Hematopoietic multipotent progenitor cell treated with erythropoietin and hydrocortisone succinate and interleukin-3 and kit ligand, for 8 days (in vitro differentiated cells): ENCODE results near the gene KCNJ15.
A peak's percentile ranks its signal among the peaks of the same experiment; 100 is the strongest.

Source experiments
- DNase-seq: peaks from one replicate; pipeline ENCODE4 v3.0.0-alpha.2; 2015

The KCNJ15 gene

DNA sequence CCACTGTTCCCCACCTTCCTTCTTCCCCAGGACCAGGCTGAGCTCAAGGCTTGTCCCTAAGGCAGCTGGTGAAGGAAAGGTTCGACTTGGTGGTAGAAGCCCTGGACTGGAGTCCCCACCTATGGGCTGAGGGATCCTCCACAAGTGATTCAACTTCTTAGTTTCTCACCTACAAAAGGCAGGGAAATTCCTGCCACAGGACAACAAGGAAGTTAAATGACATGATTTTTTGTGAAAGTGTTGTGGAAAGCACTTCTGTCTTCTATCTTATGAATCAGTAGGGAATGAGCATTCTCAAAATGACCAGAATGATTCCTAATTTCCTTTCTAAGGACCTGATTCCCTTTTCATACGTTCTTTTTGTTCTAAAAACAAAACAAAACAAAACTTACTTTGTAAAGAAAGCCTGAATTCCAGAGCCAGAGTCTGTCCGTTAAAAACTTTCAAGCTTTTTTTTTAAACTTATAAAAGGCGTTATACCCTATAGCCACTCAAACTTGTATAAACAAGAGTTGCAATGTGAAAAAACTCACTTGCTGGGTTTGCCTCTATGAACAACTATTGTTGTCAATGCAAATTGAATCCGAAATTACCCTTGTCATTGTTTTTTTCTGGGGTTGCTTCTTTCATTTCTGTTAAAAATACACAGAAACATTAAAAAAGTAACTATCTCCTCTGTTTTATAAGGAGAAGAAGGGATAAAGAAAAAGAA lies 12.2 kb downstream of the KCNJ15 start:
- DNase-seq, result no peak

- no peak for DNase-seq
Observed at GRCh38 chr21:38269576-38269936, 12.8 kb downstream of the KCNJ15 start.

DNA sequence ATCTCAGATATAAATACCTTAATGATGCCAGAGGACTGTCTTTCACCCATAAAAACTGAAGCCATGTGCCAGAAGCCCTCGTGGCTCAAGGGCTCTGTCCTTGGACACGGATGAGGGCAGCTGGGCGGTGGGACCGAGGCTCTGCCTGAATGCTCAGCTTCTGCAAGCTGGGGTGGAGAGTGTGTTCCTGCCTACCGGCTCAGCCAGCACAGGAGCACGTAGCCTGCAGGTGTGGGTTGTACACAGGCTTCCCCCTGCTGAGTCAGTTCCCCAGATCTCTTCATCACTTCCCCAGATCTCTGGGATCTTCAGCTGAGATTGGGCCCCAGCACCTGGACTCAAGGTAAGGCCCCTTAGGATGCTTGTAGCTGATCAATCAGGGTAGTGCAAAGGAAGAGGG lies 15.4 kb downstream of the KCNJ15 start:
- DNase-seq, result no peak

GRCh38 chr21:38273745-38274542 lies 17.2 kb downstream of the KCNJ15 start:
- DNase-seq, result no peak

DNA sequence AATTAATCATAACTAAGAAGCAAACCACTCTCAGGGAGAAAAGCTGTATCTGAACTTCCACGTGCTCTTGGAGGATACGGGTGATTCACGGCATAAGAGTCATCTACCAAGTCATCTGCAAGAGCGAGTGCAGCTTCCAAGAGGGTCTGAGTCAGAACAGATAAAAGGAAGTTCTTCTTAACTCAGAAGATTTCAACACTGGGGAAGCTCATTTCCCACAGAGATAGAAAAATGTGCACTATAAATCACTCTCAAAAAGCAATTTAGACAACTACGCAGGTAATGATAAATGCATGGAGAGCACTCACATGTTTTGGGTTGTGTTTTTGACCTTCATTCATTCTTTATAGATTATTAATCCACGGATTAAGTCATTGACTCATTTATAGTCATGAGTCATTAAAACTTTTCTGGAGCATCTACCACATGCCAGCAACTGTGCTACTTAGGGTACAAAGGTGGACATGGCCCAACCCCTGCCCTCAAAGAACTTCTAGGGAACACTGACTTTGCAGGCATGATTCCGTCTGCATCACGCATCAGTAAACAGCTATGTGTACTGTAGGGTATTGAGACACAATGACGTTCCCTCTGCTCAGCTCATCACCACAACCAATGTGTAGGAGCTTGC lies 20.8 kb downstream of the KCNJ15 start:
- DNase-seq, result peak; percentile 46

- no peak for DNase-seq
Observed at GRCh38 chr21:38280454-38280853, 23.7 kb downstream of the KCNJ15 start.

- no peak for DNase-seq
Observed at GRCh38 chr21:38280867-38281266, 24.1 kb downstream of the KCNJ15 start.

GRCh38 chr21:38282921-38283320 lies 26.1 kb downstream of the KCNJ15 start:
- peak; percentile 4 for DNase-seq

DNA sequence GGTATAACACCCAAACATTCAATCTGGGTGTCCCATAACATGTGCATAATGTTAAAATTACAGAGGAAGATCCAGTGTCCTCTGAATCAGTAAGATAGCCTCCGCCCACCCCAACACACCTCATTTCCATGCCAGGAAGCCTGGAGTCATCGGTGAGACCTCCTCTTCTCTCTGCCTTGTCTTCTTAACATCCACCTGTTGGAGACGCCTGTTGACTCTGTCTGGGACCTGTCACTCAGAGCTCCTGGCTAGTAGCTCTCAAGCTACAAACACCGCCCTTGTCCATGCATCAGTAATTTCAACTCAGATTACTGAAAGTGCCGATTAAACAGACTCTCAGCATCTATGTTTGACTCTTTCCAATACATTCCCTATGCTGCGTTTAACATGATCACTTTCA lies 27.4 kb downstream of the KCNJ15 start:
- DNase-seq, result no peak

- DNase-seq, result no peak
Observed at GRCh38 chr21:38286739-38287471, 30.1 kb downstream of the KCNJ15 start.

- no peak for DNase-seq
Observed at GRCh38 chr21:38287476-38287875, 30.7 kb downstream of the KCNJ15 start.

DNA sequence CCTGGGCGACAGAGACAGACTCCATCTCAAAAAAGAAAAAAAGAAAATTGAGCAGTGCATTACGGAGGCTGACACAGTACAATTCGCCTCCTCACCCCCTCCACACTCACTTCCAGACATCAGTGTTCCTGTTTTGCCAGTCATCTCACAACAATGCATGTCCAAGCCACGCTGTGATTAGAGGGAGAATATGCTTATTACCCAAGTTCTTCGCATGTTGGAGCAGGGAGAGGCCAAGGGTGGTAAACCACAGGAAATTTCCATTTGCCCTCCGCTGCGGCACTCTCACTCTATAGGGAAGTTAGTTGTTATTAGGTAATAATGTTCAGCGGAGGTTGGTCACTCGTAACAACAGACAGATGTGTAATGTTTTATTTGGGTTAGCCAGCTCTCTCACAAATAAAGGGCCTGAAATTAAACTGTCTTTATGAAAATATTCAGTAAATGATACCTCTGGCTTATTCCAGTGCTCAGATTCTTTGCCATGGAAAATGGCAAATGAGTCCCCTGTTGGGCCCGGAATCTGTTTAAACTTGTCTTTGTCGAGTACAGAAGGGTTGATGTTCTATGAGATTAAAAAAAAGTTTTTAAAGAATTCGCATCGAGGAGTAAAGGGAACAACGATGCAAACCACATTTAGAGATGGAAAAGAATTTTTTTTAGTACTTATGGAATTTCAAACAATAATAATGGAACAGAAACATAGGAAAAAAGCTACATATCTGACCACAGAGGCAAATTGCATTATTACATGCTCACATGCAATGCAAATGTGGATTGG lies 33.1 kb downstream of the KCNJ15 start:
- peak; percentile 19 for DNase-seq

DNA sequence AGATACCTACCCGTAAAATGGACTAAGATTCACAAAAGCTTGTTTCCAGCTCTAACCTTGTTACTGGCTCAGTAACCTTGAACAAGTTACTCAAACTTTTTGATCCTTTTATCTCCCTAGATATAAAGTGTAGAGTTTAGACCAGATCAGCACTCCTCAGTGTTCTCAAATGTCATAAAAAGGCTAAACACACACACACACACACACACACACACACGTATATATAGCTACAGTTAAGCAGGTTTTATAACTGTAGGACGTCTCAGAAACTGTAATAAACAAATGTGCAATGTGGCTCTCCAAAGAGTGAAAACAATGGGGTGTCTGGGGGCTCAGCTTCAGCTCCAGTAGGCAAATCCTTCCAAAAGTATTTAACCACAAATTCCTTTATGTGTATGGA lies 34.0 kb downstream of the KCNJ15 start:
- DNase-seq, result no peak

- DNase-seq, result no peak
Observed at GRCh38 chr21:38291874-38292273, 35.1 kb downstream of the KCNJ15 start.

GRCh38 chr21:38293113-38293512 lies 36.3 kb downstream of the KCNJ15 start:
- DNase-seq, result no peak

- no peak for DNase-seq
Observed at GRCh38 chr21:38293765-38294164, 37.0 kb downstream of the KCNJ15 start.

DNA sequence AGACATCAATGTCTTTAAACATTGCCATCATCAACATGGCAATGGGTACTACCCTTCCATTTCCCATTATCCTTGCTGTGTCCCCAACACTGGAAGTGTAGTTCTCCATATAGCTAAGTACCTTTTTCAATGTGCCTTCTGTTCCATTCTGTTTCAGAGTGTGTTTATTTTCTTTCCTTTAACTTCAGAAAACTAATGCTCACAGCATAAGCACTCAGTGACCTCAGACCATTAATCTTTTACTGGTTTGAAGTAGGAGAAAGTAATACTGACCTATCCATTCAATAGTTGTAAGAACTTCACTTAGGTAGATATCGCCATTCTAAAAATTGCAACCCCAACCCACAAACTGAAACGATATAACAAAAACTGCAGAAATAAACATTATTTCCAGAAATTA lies 37.8 kb downstream of the KCNJ15 start:
- no peak for DNase-seq

GRCh38 chr21:38295997-38296764 lies 39.4 kb downstream of the KCNJ15 start:
- DNase-seq, result no peak

DNA sequence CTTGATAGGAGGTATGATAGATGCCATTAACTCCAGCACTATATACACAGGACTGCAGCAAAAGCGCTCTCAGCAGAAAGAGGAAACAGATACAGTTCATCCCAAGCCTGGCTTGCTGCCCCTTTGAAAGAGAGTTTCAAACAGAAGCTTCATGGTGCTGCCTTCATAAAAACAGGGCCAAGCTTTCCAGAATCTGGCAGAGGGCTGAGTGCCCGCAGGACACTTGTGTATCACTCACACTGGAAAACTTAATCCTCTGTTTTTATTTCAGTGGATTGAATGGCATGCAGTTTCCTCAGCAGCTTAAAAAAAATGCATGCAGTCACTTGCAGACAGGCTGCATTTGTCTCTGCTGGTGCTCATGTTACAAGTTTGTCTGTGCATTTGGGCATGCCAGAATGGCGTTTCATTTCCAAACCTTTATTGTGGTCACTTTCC lies 40.4 kb downstream of the KCNJ15 start:
- DNase-seq, result no peak

DNA sequence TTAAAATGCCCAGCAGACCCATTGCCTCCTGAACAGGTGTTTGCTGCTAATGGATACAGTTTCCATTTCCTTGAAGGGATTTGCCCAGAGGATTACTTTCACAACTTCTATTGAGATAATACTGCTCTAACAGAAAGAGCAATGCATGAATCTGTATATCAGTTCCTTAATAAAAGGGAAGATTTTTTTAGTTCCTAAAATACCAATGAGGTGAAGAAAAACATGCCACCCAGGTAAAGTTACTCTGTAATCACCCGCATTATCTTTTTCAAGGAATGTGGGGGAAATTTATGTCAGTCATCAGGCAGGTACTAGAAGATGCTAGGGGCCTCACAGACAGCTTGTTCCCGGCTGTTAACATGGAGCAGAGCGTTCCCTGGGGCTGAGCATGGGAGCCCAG lies 41.1 kb downstream of the KCNJ15 start:
- no peak for DNase-seq

DNA sequence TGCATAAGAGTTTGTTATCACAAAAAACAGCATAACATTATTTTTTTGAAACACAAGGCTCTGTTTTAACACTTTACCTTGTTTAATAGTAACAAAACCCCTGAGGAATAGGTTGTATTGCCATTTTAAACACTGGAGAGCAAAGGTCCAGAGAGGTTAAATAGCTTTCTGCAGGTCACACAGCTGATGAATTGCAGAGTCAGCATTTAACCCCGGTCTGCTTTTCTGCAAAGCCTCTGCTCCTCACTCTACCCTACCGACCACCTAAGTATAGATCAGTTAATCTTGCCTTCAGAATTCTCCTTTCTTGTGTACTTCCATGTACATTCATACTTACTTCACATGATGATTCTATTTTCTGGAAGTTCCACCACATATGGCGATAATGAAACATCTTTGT lies 42.0 kb downstream of the KCNJ15 start:
- DNase-seq, result no peak

- DNase-seq, result no peak
Observed at GRCh38 chr21:38299671-38300070, 42.9 kb downstream of the KCNJ15 start.
